Measurements from ENCODE around the gene IL5RA. TPM values are rescaled to one million over a fixed set of nuclear protein-coding genes. Genes with fewer than 3 reads are reported as not detected.

Gene IL5RA
- total RNA-seq, 4 donors from 2014 or later, result 0.10 TPM; not detected in 3

- DNase-seq (ENCODE audit: low spot score in 2 of 2), result no peak
- intact Hi-C loops (cut with DNase I; ENCODE audit: low total_unique reads), result no loop called here
- no peak for TF ChIP-seq POLR2A (IDR thresholded peaks at IDR 0.05)
- TF ChIP-seq, protein P1, sequence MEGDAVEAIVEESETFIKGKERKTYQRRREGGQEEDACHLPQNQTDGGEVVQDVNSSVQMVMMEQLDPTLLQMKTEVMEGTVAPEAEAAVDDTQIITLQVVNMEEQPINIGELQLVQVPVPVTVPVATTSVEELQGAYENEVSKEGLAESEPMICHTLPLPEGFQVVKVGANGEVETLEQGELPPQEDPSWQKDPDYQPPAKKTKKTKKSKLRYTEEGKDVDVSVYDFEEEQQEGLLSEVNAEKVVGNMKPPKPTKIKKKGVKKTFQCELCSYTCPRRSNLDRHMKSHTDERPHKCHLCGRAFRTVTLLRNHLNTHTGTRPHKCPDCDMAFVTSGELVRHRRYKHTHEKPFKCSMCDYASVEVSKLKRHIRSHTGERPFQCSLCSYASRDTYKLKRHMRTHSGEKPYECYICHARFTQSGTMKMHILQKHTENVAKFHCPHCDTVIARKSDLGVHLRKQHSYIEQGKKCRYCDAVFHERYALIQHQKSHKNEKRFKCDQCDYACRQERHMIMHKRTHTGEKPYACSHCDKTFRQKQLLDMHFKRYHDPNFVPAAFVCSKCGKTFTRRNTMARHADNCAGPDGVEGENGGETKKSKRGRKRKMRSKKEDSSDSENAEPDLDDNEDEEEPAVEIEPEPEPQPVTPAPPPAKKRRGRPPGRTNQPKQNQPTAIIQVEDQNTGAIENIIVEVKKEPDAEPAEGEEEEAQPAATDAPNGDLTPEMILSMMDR (IDR thresholded peaks at IDR 0.05), result no peak
- no peak overlapping the region for H3K4me3 ChIP-seq (ENCODE audit: low read depth, poor library complexity, severe bottlenecking)
- 82 to 86% methylated on average over 1 of the region's 1 CpG for WGBS, 2 donors
Observed at GRCh38 chr3:3068358-3068881, 41.8 kb downstream of the IL5RA start.

DNA sequence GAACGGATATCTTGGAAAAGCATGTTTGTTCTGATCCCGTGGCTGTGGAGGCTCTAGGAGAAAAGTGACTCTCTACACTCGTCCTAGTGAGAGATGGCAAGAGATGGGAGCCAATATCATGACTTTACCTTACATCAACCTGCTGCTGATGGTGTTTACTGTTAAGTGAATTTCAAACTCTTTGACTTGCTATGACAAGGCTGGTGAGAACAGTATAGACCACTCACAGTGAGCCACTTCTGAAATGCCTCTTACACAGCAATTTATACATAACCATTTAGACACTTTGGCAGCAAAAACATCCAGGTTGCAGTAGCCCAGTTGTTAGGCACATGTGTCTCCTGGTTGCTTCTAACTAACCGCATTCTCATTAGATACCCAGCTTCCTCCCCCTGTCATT, 43.3 kb downstream of the IL5RA start:
- 87 to 90% methylated on average over 4 of the region's 4 CpGs for WGBS, 2 donors
- no peak overlapping the region for H3K4me3 ChIP-seq (ENCODE audit: low read depth, poor library complexity, severe bottlenecking)
- TF ChIP-seq, protein P1 (IDR thresholded peaks at IDR 0.05), result no peak
- TF ChIP-seq POLR2A (IDR thresholded peaks at IDR 0.05), result no peak
- DNase-seq (ENCODE audit: low spot score in 2 of 2), result no peak
- intact Hi-C loops (cut with DNase I; ENCODE audit: low total_unique reads), result no loop called here

- no peak for TF ChIP-seq POLR2A (IDR thresholded peaks at IDR 0.05)
- TF ChIP-seq, protein P1 (IDR thresholded peaks at IDR 0.05), result no peak
- no peak for DNase-seq (ENCODE audit: low spot score in 2 of 2)
- H3K4me3 ChIP-seq (ENCODE audit: low read depth, poor library complexity, severe bottlenecking), result no peak overlapping the region
- intact Hi-C loops (cut with DNase I; ENCODE audit: low total_unique reads), result no loop called here
- 48 to 55% methylated on average over 2 of the region's 2 CpGs for WGBS, 2 donors
Observed at GRCh38 chr3:3066378-3066777, 43.8 kb downstream of the IL5RA start.

DNA sequence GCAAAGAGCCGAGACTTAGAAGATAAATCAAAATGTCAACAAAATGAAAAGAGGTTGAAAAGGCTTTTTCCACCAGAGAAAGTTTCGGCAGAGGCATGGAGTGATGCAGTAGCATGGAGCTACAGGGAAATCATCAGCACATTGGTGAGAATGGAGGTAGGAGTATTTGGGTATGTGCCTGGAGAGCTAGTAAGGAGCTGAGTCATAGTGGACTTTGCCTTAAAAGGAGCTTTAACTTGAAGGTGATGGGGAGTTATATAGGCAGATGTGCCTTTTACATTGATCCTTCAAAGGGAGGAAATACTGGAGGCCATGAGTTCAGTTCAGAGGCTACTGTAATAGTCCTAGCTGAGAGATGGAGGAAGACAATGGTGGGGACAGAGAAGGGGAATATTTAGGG, 44.3 kb downstream of the IL5RA start:
- no peak for DNase-seq (ENCODE audit: low spot score in 2 of 2)
- no peak overlapping the region for H3K4me3 ChIP-seq (ENCODE audit: low read depth, poor library complexity, severe bottlenecking)
- intact Hi-C loops (cut with DNase I; ENCODE audit: low total_unique reads), result no loop called here
- 82 to 87% methylated on average over 2 of the region's 2 CpGs for WGBS, 2 donors
- TF ChIP-seq POLR2A (IDR thresholded peaks at IDR 0.05), result no peak
- TF ChIP-seq, protein P1 (IDR thresholded peaks at IDR 0.05), result no peak

DNA sequence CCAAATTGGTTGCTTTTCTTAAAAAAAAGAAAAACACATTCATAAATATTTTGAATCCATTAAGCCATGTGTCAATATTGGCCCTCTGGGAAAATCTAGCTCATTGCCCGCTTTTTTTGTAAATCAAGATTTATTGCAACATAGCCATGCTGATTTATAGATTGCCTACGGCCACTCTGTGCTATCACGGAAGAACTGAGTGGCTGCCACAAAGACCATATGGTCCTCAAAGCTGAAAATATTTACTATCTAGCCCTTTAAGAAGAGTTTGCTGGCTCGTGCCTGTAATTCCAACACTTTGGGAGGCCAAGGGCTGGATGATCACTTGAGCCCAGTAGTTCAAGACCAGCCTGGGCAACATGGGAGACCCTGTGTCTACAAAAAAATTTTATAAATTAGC, 45.9 kb downstream of the IL5RA start:
- no peak overlapping the region for H3K4me3 ChIP-seq (ENCODE audit: low read depth, poor library complexity, severe bottlenecking)
- DNase-seq (ENCODE audit: low spot score in 2 of 2), result no peak
- no peak for TF ChIP-seq POLR2A (IDR thresholded peaks at IDR 0.05)
- TF ChIP-seq, protein P1 (IDR thresholded peaks at IDR 0.05), result no peak
- WGBS, 2 donors, result 27 to 30% methylated on average over 4 of the region's 4 CpGs
- intact Hi-C loops (cut with DNase I; ENCODE audit: low total_unique reads), result no loop called here

DNA sequence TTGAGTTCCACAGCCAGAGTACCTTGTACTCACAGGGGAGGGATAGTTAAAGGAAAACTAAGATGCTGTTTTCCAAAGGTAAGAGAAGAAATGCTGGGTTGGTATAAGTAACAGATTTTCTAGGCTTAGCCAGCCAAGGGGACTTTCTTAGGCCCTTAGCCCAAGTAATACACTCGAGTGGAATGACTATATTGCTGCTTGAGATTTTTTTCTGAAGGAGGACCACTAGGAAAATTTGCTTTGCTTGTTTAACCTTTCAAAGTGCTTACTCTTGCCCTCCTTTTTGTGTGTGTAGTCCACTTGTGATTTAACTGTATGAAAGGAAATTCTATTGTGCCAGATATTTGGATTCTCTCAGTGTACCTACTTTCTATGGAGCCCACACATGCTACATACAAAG, 50.5 kb downstream of the IL5RA start:
- intact Hi-C loops (cut with DNase I; ENCODE audit: low total_unique reads), result no loop called here
- H3K4me3 ChIP-seq (ENCODE audit: low read depth, poor library complexity, severe bottlenecking), result no peak overlapping the region
- TF ChIP-seq, protein P1 (IDR thresholded peaks at IDR 0.05), result no peak
- no peak for TF ChIP-seq POLR2A (IDR thresholded peaks at IDR 0.05)
- no peak for DNase-seq (ENCODE audit: low spot score in 2 of 2)
- 74 to 80% methylated on average over 1 of the region's 1 CpG for WGBS, 2 donors
